ENCODE data around the gene PCDHB15. TPM values are rescaled to one million over a fixed set of nuclear protein-coding genes. Genes with fewer than 3 reads are reported as not detected.
A peak's percentile ranks its signal among the peaks of the same experiment; 100 is the strongest.
"Not testable (repeated sequence)": the region's sequence is repeated elsewhere in the genome, so short reads cannot be mapped to it uniquely, and the experiment has no call there.

The PCDHB15 gene
- total RNA-seq: under 0.01 TPM in 2 replicates

DNA sequence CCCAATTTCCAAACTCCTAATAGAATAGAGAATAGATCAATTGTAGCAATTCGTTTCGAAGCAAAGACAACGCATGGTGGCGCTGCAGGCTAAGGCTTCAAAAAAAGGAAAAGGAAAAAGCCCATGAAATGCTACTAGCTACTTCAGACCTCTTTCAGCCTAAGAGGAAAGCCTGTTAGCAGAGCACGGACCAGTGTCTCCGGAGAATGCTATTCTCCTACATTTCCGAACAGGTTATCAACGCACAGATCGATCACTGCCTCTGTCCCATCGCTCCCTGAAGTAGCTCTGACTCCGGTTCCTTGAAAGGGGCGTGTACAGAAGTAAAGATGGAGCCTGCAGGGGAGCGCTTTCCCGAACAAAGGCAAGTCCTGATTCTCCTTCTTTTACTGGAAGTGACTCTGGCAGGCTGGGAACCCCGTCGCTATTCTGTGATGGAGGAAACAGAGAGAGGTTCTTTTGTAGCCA, at the start of gene PCDHB15:
Gene PCDHB15 (plus strand): TSS at position 146 of the 468 bp plus-strand sequence. CDS start 184 bp downstream, at position 330.
- TF ChIP-seq, protein P1, sequence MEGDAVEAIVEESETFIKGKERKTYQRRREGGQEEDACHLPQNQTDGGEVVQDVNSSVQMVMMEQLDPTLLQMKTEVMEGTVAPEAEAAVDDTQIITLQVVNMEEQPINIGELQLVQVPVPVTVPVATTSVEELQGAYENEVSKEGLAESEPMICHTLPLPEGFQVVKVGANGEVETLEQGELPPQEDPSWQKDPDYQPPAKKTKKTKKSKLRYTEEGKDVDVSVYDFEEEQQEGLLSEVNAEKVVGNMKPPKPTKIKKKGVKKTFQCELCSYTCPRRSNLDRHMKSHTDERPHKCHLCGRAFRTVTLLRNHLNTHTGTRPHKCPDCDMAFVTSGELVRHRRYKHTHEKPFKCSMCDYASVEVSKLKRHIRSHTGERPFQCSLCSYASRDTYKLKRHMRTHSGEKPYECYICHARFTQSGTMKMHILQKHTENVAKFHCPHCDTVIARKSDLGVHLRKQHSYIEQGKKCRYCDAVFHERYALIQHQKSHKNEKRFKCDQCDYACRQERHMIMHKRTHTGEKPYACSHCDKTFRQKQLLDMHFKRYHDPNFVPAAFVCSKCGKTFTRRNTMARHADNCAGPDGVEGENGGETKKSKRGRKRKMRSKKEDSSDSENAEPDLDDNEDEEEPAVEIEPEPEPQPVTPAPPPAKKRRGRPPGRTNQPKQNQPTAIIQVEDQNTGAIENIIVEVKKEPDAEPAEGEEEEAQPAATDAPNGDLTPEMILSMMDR (IDR thresholded peaks at IDR 0.05; ENCODE audit: insufficient read depth, low read depth, low read length): no peak
- peak; percentile 3 for DNase-seq (ENCODE audit: low read depth)
- peak within 1 kb of the TSS; percentile 2 for H3K4me3 ChIP-seq (ENCODE audit: low read depth, low read length)

DNA sequence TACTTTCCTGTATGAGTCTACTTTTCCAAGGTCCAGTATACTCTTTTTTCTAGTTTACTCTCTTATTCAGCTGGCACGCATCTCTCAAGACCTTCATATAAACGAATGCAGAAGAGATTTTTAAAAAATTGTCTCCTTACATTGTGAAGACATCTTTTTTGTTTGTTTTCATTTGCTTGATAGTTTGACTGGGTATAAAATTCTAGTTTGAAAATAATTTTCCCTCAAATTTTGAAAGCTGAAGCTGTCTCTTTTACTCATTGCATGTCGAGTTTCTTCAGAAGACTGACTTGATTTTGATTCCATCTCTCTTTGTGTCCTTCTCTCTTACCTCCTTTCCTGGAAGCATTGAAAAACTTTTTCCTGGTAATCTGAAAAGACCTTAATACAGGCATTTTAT, 48.8 kb upstream of the PCDHB15 start:
- TF ChIP-seq, protein P1 (IDR thresholded peaks at IDR 0.05; ENCODE audit: insufficient read depth, low read depth, low read length): no peak
- no peak for DNase-seq (ENCODE audit: low read depth)
- no peak overlapping the region for H3K4me3 ChIP-seq (ENCODE audit: low read depth, low read length)

DNA sequence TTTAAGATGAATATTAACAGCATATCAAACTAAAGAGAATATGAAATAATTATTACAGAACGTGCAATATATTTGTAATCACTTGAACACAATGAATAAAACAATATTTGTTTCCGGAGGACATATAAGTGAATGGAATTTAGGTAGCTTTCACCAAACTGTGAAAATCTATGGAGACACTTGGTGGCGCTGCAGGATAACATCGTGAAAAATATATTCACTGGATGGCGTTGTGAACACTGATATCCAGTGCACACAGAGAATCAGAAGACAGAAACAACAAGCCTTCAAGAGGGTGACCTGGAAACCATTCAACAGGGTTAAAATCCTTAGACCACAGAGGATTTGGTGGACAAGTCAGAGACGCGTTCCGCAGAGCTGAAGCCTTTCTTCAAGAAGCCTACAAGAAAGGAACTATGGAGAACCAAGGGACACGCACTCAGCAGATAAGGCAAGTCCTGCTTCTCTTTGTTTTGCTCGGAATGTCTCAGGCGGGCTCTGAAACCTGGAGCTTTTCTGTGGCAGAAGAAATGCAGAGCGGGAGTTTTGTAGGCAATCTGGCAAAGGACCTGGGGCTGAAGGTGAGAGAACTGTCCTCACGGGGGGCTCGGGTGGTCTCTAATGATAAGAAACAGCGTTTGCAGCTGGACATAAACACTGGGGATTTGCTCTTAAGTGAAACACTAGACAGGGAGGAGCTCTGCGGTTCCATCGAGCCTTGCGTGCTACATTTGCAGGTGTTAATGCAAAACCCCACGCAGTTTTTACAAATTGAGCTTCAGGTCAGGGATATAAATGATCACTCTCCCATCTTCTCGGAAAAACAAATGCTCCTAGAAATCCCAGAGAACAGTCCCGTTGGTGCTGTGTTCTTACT, 45.6 kb upstream of the PCDHB15 start, which contains the start of gene PCDHB11:
Gene PCDHB11 (plus strand): TSS at position 269 of the 877 bp plus-strand sequence. CDS start 148 bp downstream, at position 417.
- no peak within 1 kb of the TSS for H3K4me3 ChIP-seq (ENCODE audit: low read depth, low read length)
- TF ChIP-seq, protein P1 (IDR thresholded peaks at IDR 0.05; ENCODE audit: insufficient read depth, low read depth, low read length): no peak
- no peak for DNase-seq (ENCODE audit: low read depth)

DNA sequence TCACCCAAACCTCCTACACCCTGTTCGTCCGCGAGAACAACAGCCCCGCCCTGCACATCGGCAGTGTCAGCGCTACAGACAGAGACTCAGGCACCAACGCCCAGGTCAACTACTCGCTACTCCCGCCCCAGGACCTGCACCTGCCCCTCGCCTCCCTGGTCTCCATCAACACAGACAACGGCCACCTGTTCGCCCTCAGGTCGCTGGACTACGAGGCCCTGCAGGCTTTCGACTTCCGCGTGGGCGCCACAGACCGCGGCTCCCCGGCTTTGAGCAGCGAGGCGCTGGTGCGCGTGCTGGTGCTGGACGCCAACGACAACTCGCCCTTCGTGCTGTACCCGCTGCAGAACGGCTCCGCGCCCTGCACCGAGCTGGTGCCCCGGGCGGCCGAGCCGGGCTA, 44.1 kb upstream of the PCDHB15 start:
- not testable (repeated sequence) for H3K4me3 ChIP-seq (ENCODE audit: low read depth, low read length); DNase-seq (ENCODE audit: low read depth)

DNA sequence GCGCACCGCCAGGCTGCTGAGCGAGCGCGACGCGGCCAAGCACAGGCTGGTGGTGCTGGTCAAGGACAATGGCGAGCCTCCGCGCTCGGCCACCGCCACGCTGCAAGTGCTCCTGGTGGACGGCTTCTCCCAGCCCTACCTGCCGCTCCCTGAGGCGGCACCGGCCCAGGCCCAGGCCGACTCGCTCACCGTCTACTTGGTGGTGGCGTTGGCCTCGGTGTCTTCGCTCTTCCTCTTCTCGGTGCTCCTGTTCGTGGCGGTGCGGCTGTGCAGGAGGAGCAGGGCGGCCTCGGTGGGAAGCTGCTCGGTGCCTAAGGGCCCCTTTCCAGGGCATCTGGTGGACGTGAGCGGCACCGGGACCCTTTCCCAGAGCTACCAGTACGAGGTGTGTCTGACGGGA, 43.5 kb upstream of the PCDHB15 start:
- H3K4me3 ChIP-seq (ENCODE audit: low read depth, low read length); DNase-seq (ENCODE audit: low read depth): not testable (repeated sequence)

DNA sequence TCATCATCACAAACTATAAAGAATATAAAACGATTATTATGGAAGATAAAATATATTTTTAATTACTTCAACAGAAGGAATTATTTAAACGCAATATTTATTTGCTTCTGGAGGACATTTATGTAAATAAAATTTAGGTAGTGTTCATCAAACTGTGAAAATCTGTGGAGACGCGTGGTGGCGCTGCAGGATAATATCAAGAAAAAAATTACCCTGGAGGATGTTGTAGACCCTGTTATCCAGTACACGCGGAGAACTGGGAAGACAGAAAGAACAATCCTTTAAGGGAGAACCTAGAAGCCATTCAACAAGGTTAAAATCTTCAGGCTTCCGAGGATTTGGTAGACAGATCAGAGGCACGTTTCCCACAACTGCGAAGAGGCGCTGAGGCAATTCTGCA, 36.7 kb upstream of the PCDHB15 start, which contains the start of gene PCDHB12:
Gene PCDHB12 (plus strand): TSS at position 242 of the 400 bp plus-strand sequence. CDS start 189 bp downstream, outside the sequence.
- no peak for DNase-seq (ENCODE audit: low read depth)
- TF ChIP-seq, protein P1 (IDR thresholded peaks at IDR 0.05; ENCODE audit: insufficient read depth, low read depth, low read length): no peak
- H3K4me3 ChIP-seq (ENCODE audit: low read depth, low read length): no peak within 1 kb of the TSS

DNA sequence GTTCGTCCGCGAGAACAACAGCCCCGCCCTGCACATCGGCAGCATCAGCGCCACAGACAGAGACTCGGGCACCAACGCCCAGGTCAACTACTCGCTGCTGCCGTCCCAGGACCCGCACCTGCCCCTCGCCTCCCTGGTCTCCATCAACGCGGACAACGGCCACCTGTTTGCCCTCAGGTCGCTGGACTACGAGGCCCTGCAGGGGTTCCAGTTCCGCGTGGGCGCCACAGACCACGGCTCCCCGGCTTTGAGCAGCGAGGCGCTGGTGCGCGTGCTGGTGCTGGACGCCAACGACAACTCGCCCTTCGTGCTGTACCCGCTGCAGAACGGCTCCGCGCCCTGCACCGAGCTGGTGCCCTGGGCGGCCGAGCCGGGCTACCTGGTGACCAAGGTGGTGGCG, 34.9 kb upstream of the PCDHB15 start:
- not testable (repeated sequence) for DNase-seq (ENCODE audit: low read depth); H3K4me3 ChIP-seq (ENCODE audit: low read depth, low read length)

DNA sequence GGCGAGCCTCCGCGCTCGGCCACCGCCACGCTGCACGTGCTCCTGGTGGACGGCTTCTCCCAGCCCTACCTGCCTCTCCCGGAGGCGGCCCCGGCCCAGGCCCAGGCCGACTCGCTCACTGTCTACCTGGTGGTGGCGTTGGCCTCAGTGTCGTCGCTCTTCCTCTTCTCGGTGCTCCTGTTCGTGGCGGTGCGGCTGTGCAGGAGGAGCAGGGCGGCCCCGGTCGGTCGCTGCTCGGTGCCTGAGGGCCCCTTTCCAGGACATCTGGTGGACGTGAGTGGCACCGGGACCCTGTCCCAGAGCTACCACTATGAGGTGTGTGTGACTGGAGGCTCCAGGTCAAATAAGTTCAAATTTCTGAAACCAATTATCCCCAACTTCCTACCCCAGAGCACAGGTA, 34.3 kb upstream of the PCDHB15 start:
- DNase-seq (ENCODE audit: low read depth); H3K4me3 ChIP-seq (ENCODE audit: low read depth, low read length): not testable (repeated sequence)

Data from fibroblast of villous mesenchyme (primary cell).